SK-N-SH (cell line): Measurements from ENCODE around the gene MAT2A. TPM values are rescaled to one million over a fixed set of nuclear protein-coding genes. Genes with fewer than 3 reads are reported as not detected.
"Not testable (repeated sequence)": the region's sequence is repeated elsewhere in the genome, so short reads cannot be mapped to it uniquely, and the experiment has no call there.

Experiments used
- CTCF ChIA-PET: fragments of 300-600, 350-600 bp; formaldehyde crosslinking; extraction: SDS; loops from one replicate; lab custom pipeline; 2021; lab: Yijun Ruan, JAX
- POLR2A ChIA-PET: fragments of 350-600 bp; sonication (Branson Sonifier 250); formaldehyde crosslinking; extraction: SDS; loops from one replicate; lab custom pipeline; 2020; ENCODE audit warnings: antibody characterized with exemption, inconsistent platforms; lab: Yijun Ruan, JAX
- DNase-seq: peaks from one replicate; pipeline ENCODE4 v3.0.0; 2012
- H2AFZ ChIP-seq: fragments of 200-600 bp; sonication (generic); 2 replicates; pipeline ENCODE4 v1.8.1; 2016; ENCODE audit warnings: antibody characterized with exemption, mild to moderate bottlenecking, low read depth
- H3F3A ChIP-seq: fragments of 200-600 bp; sonication (generic); replicated peaks from 2 replicates; pipeline ENCODE3; 2016; ENCODE audit warnings: antibody characterized with exemption, mild to moderate bottlenecking; ENCODE audit not compliant: insufficient read depth
- H3K27ac ChIP-seq, 2 experiments: fragments of 200-500 bp in 1 of 2; fragments of 200-600 bp in 1 of 2; sonication (Bioruptor generic) in 1 of 2; sonication (generic), shearing (Covaris generic) in 1 of 2; 2 replicates each; pipeline versions ENCODE4 v1.5.1 to v1.6.1; 2014 to 2016; ENCODE audit warnings: low read depth in 2 of 2, inconsistent platforms in 1 of 2, low read length in 1 of 2, mild to moderate bottlenecking in 1 of 2, mixed read lengths in 1 of 2
- H3K27me3 ChIP-seq: fragments of 200-600 bp; sonication (generic), shearing (Covaris generic); 2 replicates; pipeline ENCODE4 v1.6.1; 2016; ENCODE audit warnings: mixed run types; ENCODE audit not compliant: insufficient read depth
- H3K36me3 ChIP-seq, 2 experiments: fragments of 200-500 bp in 1 of 2; fragments of 200-600 bp in 1 of 2; sonication (Bioruptor generic) in 1 of 2; sonication (generic) in 1 of 2; replicated peaks in 1 of 2; 2 replicates each; pipeline versions ENCODE3 to v1.5.1; 2014 to 2016; ENCODE audit warnings: low read length in 1 of 2, mild to moderate bottlenecking in 1 of 2; ENCODE audit not compliant: insufficient read depth in 2 of 2, control insufficient read depth in 1 of 2
- H3K4me1 ChIP-seq, 2 experiments: fragments of 200-500 bp in 1 of 2; fragments of 200-600 bp in 1 of 2; sonication (Bioruptor generic) in 1 of 2; sonication (generic), shearing (Covaris generic) in 1 of 2; 2 replicates each; pipeline versions ENCODE4 v1.5.1 to v1.6.1; 2014 to 2016; ENCODE audit warnings: low read depth in 1 of 2, low read length in 1 of 2, mixed run types in 1 of 2; ENCODE audit not compliant: insufficient read depth in 2 of 2, control insufficient read depth in 1 of 2
- H3K4me2 ChIP-seq: fragments of 200-600 bp; sonication (generic), shearing (Covaris generic); 2 replicates; pipeline ENCODE4 v1.6.1; 2017; ENCODE audit warnings: mixed run types
- H3K4me3 ChIP-seq, 2 experiments: fragments of 200-500 bp in 1 of 2; fragments of 200-600 bp in 1 of 2; sonication (Bioruptor generic) in 1 of 2; sonication (generic), shearing (Covaris generic) in 1 of 2; 2 replicates each; pipeline versions ENCODE4 v1.5.1 to v1.8.1; 2014 to 2016; ENCODE audit warnings: low read depth in 2 of 2, inconsistent platforms in 1 of 2, low read length in 1 of 2, mild to moderate bottlenecking in 1 of 2, mixed read lengths in 1 of 2, moderate library complexity in 1 of 2
- H3K79me2 ChIP-seq: fragments of 200-600 bp; sonication (generic); 2 replicates; pipeline ENCODE4 v1.8.1; 2017; ENCODE audit warnings: mild to moderate bottlenecking; ENCODE audit not compliant: insufficient read depth
- H3K9ac ChIP-seq: fragments of 200-600 bp; sonication (generic); 2 replicates; pipeline ENCODE4 v1.6.1; 2017; ENCODE audit warnings: mixed run types
- H3K9me2 ChIP-seq: fragments of 200-600 bp; sonication (generic); 2 replicates; pipeline ENCODE4 v1.6.1; 2017; ENCODE audit warnings: mixed run types
- H3K9me3 ChIP-seq: fragments of 200-600 bp; sonication (generic); 2 replicates; pipeline ENCODE4 v1.6.1; 2017; ENCODE audit warnings: mixed run types, mild to moderate bottlenecking, moderate library complexity
- H4K20me1 ChIP-seq: fragments of 200-600 bp; sonication (generic); 2 replicates; pipeline ENCODE4 v1.6.1; 2017; ENCODE audit warnings: mild to moderate bottlenecking, mixed run types; ENCODE audit not compliant: insufficient read depth
- FOXJ3 ChIP-seq: sonication (generic); formaldehyde crosslinking; IDR thresholded peaks from 2 replicates; pipeline ENCODE4 v1.5.1; 2020; ENCODE audit warnings: mild to moderate bottlenecking, missing genetic modification reagents
- MXI1 ChIP-seq: IDR thresholded peaks from 2 replicates; pipeline ENCODE4 v1.6.1; 2012; ENCODE audit warnings: mild to moderate bottlenecking, low read depth, low read length, improper control_type of control experiment
- POLR2AphosphoS5 ChIP-seq: IDR thresholded peaks from 2 replicates; pipeline ENCODE4 v1.6.1; 2012; ENCODE audit warnings: low read depth, low read length
- SIN3A ChIP-seq: IDR thresholded peaks from 2 replicates; pipeline ENCODE4 v1.6.1; 2012; ENCODE audit warnings: low read depth, mild to moderate bottlenecking, low read length, moderate library complexity, borderline replicate concordance
- USF2 ChIP-seq: fragments of 150-350 bp; IDR thresholded peaks from 2 replicates; pipeline ENCODE4 v1.6.1; 2017; ENCODE audit warnings: antibody characterized with exemption, low read length, low read depth, borderline replicate concordance
- WGBS: methylation state at CpG from one replicate; pipeline ENCODE4 v1.1.6; 2017; ENCODE audit warnings: low lambda C conversion rate; 5-methylcytosine and 5-hydroxymethylcytosine counted together
- polyA plus RNA-seq, 3 experiments: library from polyadenylated mRNA; depleted of rRNA; stranded (reverse); fragments of >200 nt; gene quantifications; 2 replicates each; pipeline ENCODE4 v1.2.3, GENCODE V29; 2012

Gene MAT2A
- polyA plus RNA-seq, 1 of the 3 experiments (the other 2 are of a cell fraction), result 187 TPM

- H3F3A ChIP-seq, result peaks cover 74% of the 10 kb centered on the region
- not testable (repeated sequence) for H3K27ac ChIP-seq, H3K4me3 ChIP-seq, H3K9me3 ChIP-seq, H3K4me2 ChIP-seq, H3K9me2 ChIP-seq, H2AFZ ChIP-seq, H3K9ac ChIP-seq, H3K27me3 ChIP-seq, DNase-seq
- peaks cover 33% of the 10 kb centered on the region for H3K79me2 ChIP-seq
- CTCF ChIA-PET, result interaction anchor here (1.1 to 16.6 kb wide), 5 partner anchors 11 to 124 kb away, joined by 3 to 364 read pairs (median 4); partner anchors contain the start of gene SH2D6
- H3K4me1 ChIP-seq, result peaks cover 16 to 28% of the 10 kb centered on the region in 2 experiments
- peaks cover 59 to 64% of the 10 kb centered on the region in 2 experiments for H3K36me3 ChIP-seq
- peaks cover 56% of the 10 kb centered on the region for H4K20me1 ChIP-seq
- WGBS, result 94% methylated on average over 5 of the region's 5 CpGs
- POLR2A ChIA-PET, result interaction anchor here (0.9 to 8.2 kb wide), 9 partner anchors 8 to 125 kb away, joined by 3 to 87 read pairs (median 6); partner anchors contain the start of gene SH2D6
Measured at GRCh38 chr2:85544915-85545779, 6.2 kb downstream of the MAT2A start.

- Histone ChIP-seq H3K9ac (no peak overlapping the region), H4K20me1 (peaks cover 50% of the 10 kb centered on the region), H3F3A (peaks cover 77% of the 10 kb centered on the region), H3K79me2 (peaks cover 27% of the 10 kb centered on the region), H3K27me3 (no peaks in the 10 kb centered on the region), H3K4me3 (no peak overlapping the region), H3K9me3 (no peaks in the 10 kb centered on the region), H3K36me3 (peaks cover 59 to 64% of the 10 kb centered on the region in 2 experiments), H3K4me1 (peaks cover 16 to 29% of the 10 kb centered on the region in 2 experiments), H3K4me2 (no peak overlapping the region), H3K9me2 (no peaks in the 10 kb centered on the region), H2AFZ (no peak overlapping the region), H3K27ac (no peak overlapping the region)
- CTCF ChIA-PET, result interaction anchor here (1.1 to 16.6 kb wide), 4 partner anchors 11 to 124 kb away, joined by 3 to 364 read pairs (median 4); partner anchors contain the start of gene SH2D6
- POLR2A ChIA-PET, result interaction anchor here (0.9 to 8.2 kb wide), 10 partner anchors 9 to 191 kb away, joined by 3 to 87 read pairs (median 6); partner anchors contain the start of genes ELMOD3, RETSAT and SH2D6
- DNase-seq, result no peak
- TF ChIP-seq USF2, result no peak
- TF ChIP-seq MXI1, result no peak
- no peak for TF ChIP-seq SIN3A
- 0 out of 2 replicates have a peak, but pooled peaks have one; percentile 38 for TF ChIP-seq POLR2AphosphoS5
- no peak for TF ChIP-seq FOXJ3 (CRISPR knock-in tag)
- WGBS, result 87% methylated on average over 5 of the region's 5 CpGs
Measured at GRCh38 chr2:85545780-85546240, 6.8 kb downstream of the MAT2A start.
